HEK293 (cell line): ENCODE results near the gene PHF20.
A peak's percentile ranks its signal among the peaks of the same experiment; 100 is the strongest.

Experiments used
- CTCF ChIA-PET: fragments of 350-600 bp; formaldehyde crosslinking; extraction: SDS; loops from one replicate; lab custom pipeline; 2021; ENCODE audit warnings: antibody characterized with exemption; lab: Yijun Ruan, JAX
- POLR2A ChIA-PET: fragments of 300-600 bp; formaldehyde crosslinking; extraction: SDS; loops from one replicate; lab custom pipeline; 2020; ENCODE audit warnings: antibody characterized with exemption, inconsistent platforms; lab: Yijun Ruan, JAX
- H3K27ac ChIP-seq: fragments of 200-500 bp; sonication (Bioruptor generic); 2 replicates; pipeline ENCODE4 v1.5.1; 2014; ENCODE audit warnings: low read depth, low read length, control low read depth, inconsistent platforms; ENCODE audit errors: extremely low read depth
- H3K36me3 ChIP-seq, 2 experiments: fragments of 200-500 bp in 1 of 2; sonication (Bioruptor generic) in 1 of 2; 1 replicate in 1 of 2; 2 replicates in 1 of 2; pipeline ENCODE4 v1.5.1; 2014 to 2017; ENCODE audit warnings: inconsistent platforms in 2 of 2, low read length in 2 of 2; ENCODE audit not compliant: control insufficient read depth in 2 of 2, insufficient read depth in 1 of 2
- H3K4me1 ChIP-seq: fragments of 200-500 bp; sonication (Bioruptor generic); 2 replicates; pipeline ENCODE4 v1.5.1; 2014; ENCODE audit warnings: mild to moderate bottlenecking, low read length, inconsistent platforms; ENCODE audit not compliant: control insufficient read depth, insufficient read depth
- H3K4me3 ChIP-seq: 2 replicates; pipeline ENCODE4 v1.5.1; 2011; ENCODE audit warnings: low read depth, mild to moderate bottlenecking, control low read depth, low read length, moderate library complexity
- H3K9me3 ChIP-seq: fragments of 200-500 bp; sonication (Bioruptor generic); 2 replicates; pipeline ENCODE4 v1.5.1; 2014; ENCODE audit warnings: low read depth, low read length, inconsistent platforms; ENCODE audit not compliant: control insufficient read depth, insufficient read depth
- IKZF3 ChIP-seq: fragments of 450-650 bp; IDR thresholded peaks from 2 replicates; pipeline ENCODE4 v1.5.0; 2018; ENCODE audit warnings: missing biosample characterization, mild to moderate bottlenecking, missing genetic modification characterization, moderate library complexity
- TSHZ1 ChIP-seq: fragments of 450-650 bp; formaldehyde crosslinking; IDR thresholded peaks from 2 replicates; pipeline ENCODE4 v1.5.1; 2016; ENCODE audit warnings: missing biosample characterization, missing genetic modification characterization, borderline replicate concordance
- ZBTB11 ChIP-seq: fragments of 450-650 bp; formaldehyde crosslinking; conservative IDR thresholded peaks from 2 replicates; pipeline ENCODE4 v1.5.1; 2016; ENCODE audit warnings: low read depth, missing biosample characterization, missing genetic modification characterization
- ZBTB44 ChIP-seq: fragments of 450-650 bp; IDR thresholded peaks from 2 replicates; pipeline ENCODE4 v1.5.1; 2018; ENCODE audit warnings: missing biosample characterization, mild to moderate bottlenecking, missing genetic modification characterization
- ZNF112 ChIP-seq: fragments of 450-650 bp; formaldehyde crosslinking; IDR thresholded peaks from 2 replicates; pipeline ENCODE4 v1.5.0; 2017; ENCODE audit warnings: missing biosample characterization, missing genetic modification characterization
- ZNF146 ChIP-seq: fragments of 450-650 bp; formaldehyde crosslinking; IDR thresholded peaks from 2 replicates; pipeline ENCODE4 v1.5.1; 2016; ENCODE audit warnings: missing biosample characterization, missing genetic modification characterization
- ZNF19 ChIP-seq: fragments of 450-650 bp; formaldehyde crosslinking; IDR thresholded peaks from 2 replicates; pipeline ENCODE4; 2016; ENCODE audit warnings: missing biosample characterization, missing genetic modification characterization, low read depth
- ZNF239 ChIP-seq: fragments of 450-650 bp; formaldehyde crosslinking; IDR thresholded peaks from 2 replicates; pipeline ENCODE4 v1.5.1; 2016; ENCODE audit warnings: missing biosample characterization, missing genetic modification characterization
- ZNF394 ChIP-seq: fragments of 450-650 bp; formaldehyde crosslinking; IDR thresholded peaks from 2 replicates; pipeline ENCODE4 v1.5.1; 2016; ENCODE audit warnings: missing biosample characterization, missing genetic modification characterization, mild to moderate bottlenecking, moderate library complexity, borderline replicate concordance
- ZNF426 ChIP-seq: fragments of 450-650 bp; formaldehyde crosslinking; IDR thresholded peaks from 2 replicates; pipeline ENCODE4 v1.5.1; 2017; ENCODE audit warnings: missing biosample characterization, missing genetic modification characterization, mild to moderate bottlenecking, inconsistent platforms, moderate library complexity
- ZNF501 ChIP-seq: fragments of 450-650 bp; formaldehyde crosslinking; IDR thresholded peaks from 2 replicates; pipeline ENCODE4 v1.5.1; 2016; ENCODE audit warnings: missing biosample characterization, missing genetic modification characterization
- ZNF514 ChIP-seq: fragments of 450-650 bp; formaldehyde crosslinking; IDR thresholded peaks from 2 replicates; pipeline ENCODE4 v1.5.1; 2016; ENCODE audit warnings: missing biosample characterization, missing genetic modification characterization
- ZNF610 ChIP-seq: fragments of 450-650 bp; formaldehyde crosslinking; IDR thresholded peaks from 2 replicates; pipeline ENCODE4 v1.5.1; 2016; ENCODE audit warnings: missing biosample characterization, missing genetic modification characterization, borderline replicate concordance
- ZNF664 ChIP-seq: fragments of 450-650 bp; formaldehyde crosslinking; IDR thresholded peaks from 2 replicates; pipeline ENCODE4 v1.5.1; 2016; ENCODE audit warnings: missing biosample characterization, missing genetic modification characterization
- ZNF701 ChIP-seq: fragments of 450-650 bp; formaldehyde crosslinking; IDR thresholded peaks from 2 replicates; pipeline ENCODE4 v1.5.1; 2016; ENCODE audit warnings: missing biosample characterization, missing genetic modification characterization

PHF20 gene

GRCh38 chr20:35909796-35910195 lies 138.0 kb downstream of the PHF20 start:
- Histone ChIP-seq H3K4me3 (no peak overlapping the region), H3K4me1 (no peaks in the 10 kb centered on the region), H3K36me3 (peaks cover 3 to 33% of the 10 kb centered on the region in 2 experiments; a peak in 2 of 3 replicates), H3K9me3 (no peaks in the 10 kb centered on the region), H3K27ac (no peak overlapping the region)
- ChIA-PET CTCF (no interaction called here), POLR2A (interaction anchor here (1.5 kb wide), 1 partner anchor 168 kb away, joined by 5 read pairs; the partner anchor contains the start of gene RBM39)
- TF ChIP-seq TSHZ1 (tag by site-specific recombination): no peak
- TF ChIP-seq ZNF664: peak; percentile 80
- TF ChIP-seq, all 188 proteins: peak for 1

- Histone ChIP-seq H3K4me1 (no peaks in the 10 kb centered on the region), H3K9me3 (no peaks in the 10 kb centered on the region), H3K36me3 (peaks cover 3 to 33% of the 10 kb centered on the region in 2 experiments; a peak in 2 of 3 replicates), H3K4me3 (no peak overlapping the region), H3K27ac (no peak overlapping the region)
- TF ChIP-seq ZNF112 (tag by site-specific recombination) (no peak), ZNF426 (no peak), ZNF146 (tag by site-specific recombination) (no peak), ZNF501 (tag by site-specific recombination) (no peak), ZNF514 (tag by site-specific recombination) (no peak), ZBTB44 (tag by site-specific recombination) (no peak), ZNF19 (no peak), ZNF701 (no peak), IKZF3 (no peak), ZBTB11 (tag by site-specific recombination) (no peak), ZNF610 (tag by site-specific recombination) (no peak), ZNF394 (tag by site-specific recombination) (no peak), ZNF239 (tag by site-specific recombination) (no peak)
- POLR2A ChIA-PET: no interaction called here
- CTCF ChIA-PET: interaction anchor here (0.6 kb wide), 1 partner anchor 82 kb away, joined by 3 read pairs; no protein-coding TSS in a partner anchor
These were observed 138.4 kb downstream of the PHF20 start for GRCh38 chr20:35910254-35910653.
